ENCODE results near the gene CCDC85B. TPM values are rescaled to one million over a fixed set of nuclear protein-coding genes. Genes with fewer than 3 reads are reported as not detected.

The CCDC85B gene
- total RNA-seq, 1 experiment from 2014 or later: 55.3 TPM

- TF ChIP-seq ATF6 (CRISPR knock-in tag; IDR thresholded peaks at IDR 0.05) (no peak), GABPB1 (CRISPR knock-in tag; IDR thresholded peaks at IDR 0.05) (peak; percentile 59), JAZF1 (CRISPR knock-in tag; IDR thresholded peaks at IDR 0.05) (no peak), ZNF396 (CRISPR knock-in tag; IDR thresholded peaks at IDR 0.05; ENCODE audit: borderline replicate concordance) (no peak), MLX (CRISPR knock-in tag; IDR thresholded peaks at IDR 0.05) (no peak)
- TF ChIP-seq, protein P1, sequence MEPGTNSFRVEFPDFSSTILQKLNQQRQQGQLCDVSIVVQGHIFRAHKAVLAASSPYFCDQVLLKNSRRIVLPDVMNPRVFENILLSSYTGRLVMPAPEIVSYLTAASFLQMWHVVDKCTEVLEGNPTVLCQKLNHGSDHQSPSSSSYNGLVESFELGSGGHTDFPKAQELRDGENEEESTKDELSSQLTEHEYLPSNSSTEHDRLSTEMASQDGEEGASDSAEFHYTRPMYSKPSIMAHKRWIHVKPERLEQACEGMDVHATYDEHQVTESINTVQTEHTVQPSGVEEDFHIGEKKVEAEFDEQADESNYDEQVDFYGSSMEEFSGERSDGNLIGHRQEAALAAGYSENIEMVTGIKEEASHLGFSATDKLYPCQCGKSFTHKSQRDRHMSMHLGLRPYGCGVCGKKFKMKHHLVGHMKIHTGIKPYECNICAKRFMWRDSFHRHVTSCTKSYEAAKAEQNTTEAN (CRISPR knock-in tag; IDR thresholded peaks at IDR 0.05): no peak
- TF ChIP-seq, protein P2, sequence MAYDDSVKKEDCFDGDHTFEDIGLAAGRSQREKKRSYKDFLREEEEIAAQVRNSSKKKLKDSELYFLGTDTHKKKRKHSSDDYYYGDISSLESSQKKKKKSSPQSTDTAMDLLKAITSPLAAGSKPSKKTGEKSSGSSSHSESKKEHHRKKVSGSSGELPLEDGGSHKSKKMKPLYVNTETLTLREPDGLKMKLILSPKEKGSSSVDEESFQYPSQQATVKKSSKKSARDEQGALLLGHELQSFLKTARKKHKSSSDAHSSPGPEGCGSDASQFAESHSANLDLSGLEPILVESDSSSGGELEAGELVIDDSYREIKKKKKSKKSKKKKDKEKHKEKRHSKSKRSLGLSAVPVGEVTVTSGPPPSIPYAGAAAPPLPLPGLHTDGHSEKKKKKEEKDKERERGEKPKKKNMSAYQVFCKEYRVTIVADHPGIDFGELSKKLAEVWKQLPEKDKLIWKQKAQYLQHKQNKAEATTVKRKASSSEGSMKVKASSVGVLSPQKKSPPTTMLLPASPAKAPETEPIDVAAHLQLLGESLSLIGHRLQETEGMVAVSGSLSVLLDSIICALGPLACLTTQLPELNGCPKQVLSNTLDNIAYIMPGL (CRISPR knock-in tag; IDR thresholded peaks at IDR 0.05): peak; percentile 31
Observed at GRCh38 chr11:65919141-65919572, 28.7 kb downstream of the CCDC85B start, which contains the start of gene DRAP1 (continued).

GRCh38 chr11:65919573-65920371 is 29.3 kb downstream of the CCDC85B start:
- Mint-ChIP-seq H3K27ac (no peak overlapping the region; the same call in 1 of the 2 replicates), H3K4me1 (peaks cover 16% of the 10 kb centered on the region), H3K27me3 (ENCODE audit: low read depth) (peaks cover 3% of the 10 kb centered on the region; the same call in 1 of the 2 replicates), H3K9me3 (no peaks in the 10 kb centered on the region), H3K4me3 (peak overlapping the region; percentile 82), H3K36me3 (peaks cover 12% of the 10 kb centered on the region)
- ATAC-seq: peak; percentile 5
- POLR2A ChIA-PET: no interaction called here
- CTCF ChIA-PET: interaction anchor here (1.0 to 1.5 kb wide), 2 partner anchors 12 to 35 kb away, joined by 3 to 4 read pairs; no protein-coding TSS in a partner anchor
- peak; percentile 48 for DNase-seq (ENCODE audit: low spot score)
- no peak for TF ChIP-seq ZNF263 (CRISPR knock-in tag; IDR thresholded peaks at IDR 0.05; ENCODE audit: low read depth)
- TF ChIP-seq MXD4 (CRISPR knock-in tag; IDR thresholded peaks at IDR 0.05; ENCODE audit: borderline replicate concordance): no peak
- TF ChIP-seq FOXP1 (CRISPR knock-in tag; IDR thresholded peaks at IDR 0.05; ENCODE audit: borderline replicate concordance): peak; percentile 16; the same call in 1 of the 2 replicates
- no peak for TF ChIP-seq ERG (CRISPR knock-in tag; IDR thresholded peaks at IDR 0.05)
- TF ChIP-seq ZNF671 (CRISPR knock-in tag; IDR thresholded peaks at IDR 0.05): no peak
- no peak for TF ChIP-seq ZSCAN18 (CRISPR knock-in tag; IDR thresholded peaks at IDR 0.05)
- TF ChIP-seq NFE2L1 (CRISPR knock-in tag; IDR thresholded peaks at IDR 0.05): no peak
- no peak for TF ChIP-seq TEAD1 (CRISPR knock-in tag; IDR thresholded peaks at IDR 0.05)
- TF ChIP-seq ATF1 (CRISPR knock-in tag; IDR thresholded peaks at IDR 0.05): no peak
- no peak for TF ChIP-seq PRDM15 (CRISPR knock-in tag; IDR thresholded peaks at IDR 0.05)
- TF ChIP-seq, protein P3, sequence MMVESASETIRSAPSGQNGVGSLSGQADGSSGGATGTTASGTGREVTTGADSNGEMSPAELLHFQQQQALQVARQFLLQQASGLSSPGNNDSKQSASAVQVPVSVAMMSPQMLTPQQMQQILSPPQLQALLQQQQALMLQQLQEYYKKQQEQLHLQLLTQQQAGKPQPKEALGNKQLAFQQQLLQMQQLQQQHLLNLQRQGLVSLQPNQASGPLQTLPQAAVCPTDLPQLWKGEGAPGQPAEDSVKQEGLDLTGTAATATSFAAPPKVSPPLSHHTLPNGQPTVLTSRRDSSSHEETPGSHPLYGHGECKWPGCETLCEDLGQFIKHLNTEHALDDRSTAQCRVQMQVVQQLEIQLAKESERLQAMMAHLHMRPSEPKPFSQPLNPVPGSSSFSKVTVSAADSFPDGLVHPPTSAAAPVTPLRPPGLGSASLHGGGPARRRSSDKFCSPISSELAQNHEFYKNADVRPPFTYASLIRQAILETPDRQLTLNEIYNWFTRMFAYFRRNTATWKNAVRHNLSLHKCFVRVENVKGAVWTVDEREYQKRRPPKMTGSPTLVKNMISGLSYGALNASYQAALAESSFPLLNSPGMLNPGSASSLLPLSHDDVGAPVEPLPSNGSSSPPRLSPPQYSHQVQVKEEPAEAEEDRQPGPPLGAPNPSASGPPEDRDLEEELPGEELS (CRISPR knock-in tag; IDR thresholded peaks at IDR 0.05): peak; percentile 15; the same call in 1 of the 2 replicates
- TF ChIP-seq, protein P4, sequence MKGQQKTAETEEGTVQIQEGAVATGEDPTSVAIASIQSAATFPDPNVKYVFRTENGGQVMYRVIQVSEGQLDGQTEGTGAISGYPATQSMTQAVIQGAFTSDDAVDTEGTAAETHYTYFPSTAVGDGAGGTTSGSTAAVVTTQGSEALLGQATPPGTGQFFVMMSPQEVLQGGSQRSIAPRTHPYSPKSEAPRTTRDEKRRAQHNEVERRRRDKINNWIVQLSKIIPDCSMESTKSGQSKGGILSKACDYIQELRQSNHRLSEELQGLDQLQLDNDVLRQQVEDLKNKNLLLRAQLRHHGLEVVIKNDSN (CRISPR knock-in tag; IDR thresholded peaks at IDR 0.05): no peak
